ENCODE results near the gene CDC45.

The CDC45 gene

DNA sequence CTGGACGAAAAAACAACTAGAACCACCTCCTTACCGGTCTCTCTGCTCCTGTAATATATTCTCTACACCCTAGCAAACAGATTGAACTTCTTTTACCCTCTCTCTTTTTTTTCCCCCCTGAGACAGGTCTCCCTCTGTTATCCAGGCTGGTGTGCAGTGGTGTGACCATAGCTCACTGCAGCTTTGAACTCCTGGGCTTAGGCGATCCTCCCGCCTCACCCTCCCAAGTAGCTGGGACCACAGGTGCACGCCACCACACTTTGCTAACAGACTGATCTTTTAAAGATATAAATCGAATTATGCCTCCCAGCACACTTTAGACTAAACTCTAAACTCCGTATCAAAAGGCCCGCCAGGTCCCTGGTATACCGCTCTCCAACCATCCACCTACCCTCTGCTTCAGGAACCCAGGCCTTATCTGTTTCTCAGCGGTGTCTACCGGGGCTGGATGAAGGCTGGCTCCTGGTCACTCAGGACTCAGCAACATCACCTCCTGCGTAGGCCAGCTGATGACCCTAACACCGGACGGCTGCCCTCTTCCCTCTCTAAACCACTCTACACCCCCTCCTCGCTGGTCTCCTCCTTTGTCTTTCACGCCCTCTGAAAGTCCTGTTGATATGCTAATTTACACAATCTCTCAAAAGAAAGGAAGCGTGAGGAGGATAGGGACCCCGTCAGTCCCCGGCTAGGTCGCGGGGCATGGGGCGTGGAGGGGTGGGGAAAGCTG lies 33.0 kb upstream of the CDC45 start:
- no peaks in the 10 kb centered on the region for H3K9me3 ChIP-seq (ENCODE audit: insufficient read depth, low read length)
- DNase-seq (ENCODE audit: low read depth, low spot score): no peak
- TF ChIP-seq ZNF274 (IDR thresholded peaks at IDR 0.05; ENCODE audit: low read depth, low read length) (no peak), SUZ12 (IDR thresholded peaks at IDR 0.05; ENCODE audit: extremely low read depth, insufficient read depth, insufficient read length) (no peak), YY1 (IDR thresholded peaks at IDR 0.05; ENCODE audit: insufficient read depth, insufficient read length) (no peak)
- H3K4me3 ChIP-seq (ENCODE audit: insufficient read length, low read depth): peak overlapping the region; percentile 54
- no peaks in the 10 kb centered on the region for H3K27me3 ChIP-seq (ENCODE audit: insufficient read depth, insufficient read length)
- peak overlapping the region; percentile 93 for H3K9ac ChIP-seq (ENCODE audit: insufficient read length, low read depth)
- H3K4me1 ChIP-seq (ENCODE audit: insufficient read depth, insufficient read length): peaks cover 5% of the 10 kb centered on the region
- peaks cover 60% of the 10 kb centered on the region for H3K36me3 ChIP-seq (ENCODE audit: insufficient read depth, insufficient read length, low read length)

DNA sequence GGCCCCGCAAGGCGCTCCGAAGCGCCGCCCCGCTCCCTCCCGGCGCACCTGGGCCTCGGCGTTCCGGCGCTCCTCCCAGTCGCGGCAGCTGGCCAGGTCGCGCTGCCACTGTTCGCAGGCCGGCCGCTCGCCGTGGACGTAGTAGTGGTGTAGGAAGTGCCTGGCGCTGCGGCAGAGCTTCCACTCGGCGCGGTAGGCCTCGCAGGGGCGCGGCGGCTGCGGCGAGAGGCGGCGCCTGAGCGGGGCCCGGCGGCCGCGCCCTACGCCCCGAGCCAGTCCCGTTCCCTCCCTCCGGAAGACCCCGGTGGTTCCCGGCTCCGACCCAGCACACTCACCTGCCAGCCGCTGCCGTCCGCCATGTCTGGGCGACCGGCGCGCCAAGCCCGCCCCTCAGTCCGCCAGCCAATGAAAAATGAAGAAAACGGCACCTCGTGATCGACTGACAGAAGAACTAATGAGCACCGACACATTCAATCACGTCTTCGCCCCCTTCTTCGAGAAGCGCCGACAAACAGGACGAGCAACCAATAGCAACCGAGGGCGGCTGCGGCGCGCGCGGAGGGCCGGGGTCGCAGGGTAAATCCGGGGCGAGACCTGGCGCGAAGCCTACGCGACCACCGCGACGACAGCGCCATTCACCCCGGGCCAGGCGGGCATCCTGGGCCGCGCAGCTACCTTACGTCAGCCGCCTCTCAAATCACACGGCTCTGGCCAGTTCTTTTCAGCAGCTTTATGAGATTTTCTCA lies 32.2 kb upstream of the CDC45 start, which contains the start of gene C22orf39:
Gene C22orf39, minus strand, starts transcription at position 382 of the 746 bp plus-strand sequence. Its CDS starts 23 bp downstream, at position 359.
- Histone ChIP-seq H3K4me1 (ENCODE audit: insufficient read depth, insufficient read length) (peaks cover 5% of the 10 kb centered on the region), H3K9ac (ENCODE audit: insufficient read length, low read depth) (peak within 1 kb of the TSS; percentile 93), H3K9me3 (ENCODE audit: insufficient read depth, low read length) (no peaks in the 10 kb centered on the region), H3K36me3 (ENCODE audit: insufficient read depth, insufficient read length, low read length) (peaks cover 60% of the 10 kb centered on the region), H3K27me3 (ENCODE audit: insufficient read depth, insufficient read length) (no peaks in the 10 kb centered on the region), H3K4me3 (ENCODE audit: insufficient read length, low read depth) (peak within 1 kb of the TSS; percentile 54)
- peak; percentile 83 for DNase-seq (ENCODE audit: low read depth, low spot score)
- TF ChIP-seq ZNF274 (IDR thresholded peaks at IDR 0.05; ENCODE audit: low read depth, low read length) (no peak), YY1 (IDR thresholded peaks at IDR 0.05; ENCODE audit: insufficient read depth, insufficient read length) (peak; percentile 74)

GRCh38 chr22:19448076-19448607 lies 31.6 kb upstream of the CDC45 start:
- TF ChIP-seq SUZ12 (IDR thresholded peaks at IDR 0.05; ENCODE audit: extremely low read depth, insufficient read depth, insufficient read length) (no peak), YY1 (IDR thresholded peaks at IDR 0.05; ENCODE audit: insufficient read depth, insufficient read length) (no peak), ZNF274 (IDR thresholded peaks at IDR 0.05; ENCODE audit: low read depth, low read length) (no peak)
- Histone ChIP-seq H3K9me3 (ENCODE audit: insufficient read depth, low read length) (no peaks in the 10 kb centered on the region), H3K9ac (ENCODE audit: insufficient read length, low read depth) (peak overlapping the region; percentile 66), H3K4me1 (ENCODE audit: insufficient read depth, insufficient read length) (peaks cover 5% of the 10 kb centered on the region), H3K4me3 (ENCODE audit: insufficient read length, low read depth) (peak overlapping the region; percentile 54), H3K36me3 (ENCODE audit: insufficient read depth, insufficient read length, low read length) (peaks cover 67% of the 10 kb centered on the region), H3K27me3 (ENCODE audit: insufficient read depth, insufficient read length) (no peaks in the 10 kb centered on the region)
- peak; percentile 15 for DNase-seq (ENCODE audit: low read depth, low spot score)

DNA sequence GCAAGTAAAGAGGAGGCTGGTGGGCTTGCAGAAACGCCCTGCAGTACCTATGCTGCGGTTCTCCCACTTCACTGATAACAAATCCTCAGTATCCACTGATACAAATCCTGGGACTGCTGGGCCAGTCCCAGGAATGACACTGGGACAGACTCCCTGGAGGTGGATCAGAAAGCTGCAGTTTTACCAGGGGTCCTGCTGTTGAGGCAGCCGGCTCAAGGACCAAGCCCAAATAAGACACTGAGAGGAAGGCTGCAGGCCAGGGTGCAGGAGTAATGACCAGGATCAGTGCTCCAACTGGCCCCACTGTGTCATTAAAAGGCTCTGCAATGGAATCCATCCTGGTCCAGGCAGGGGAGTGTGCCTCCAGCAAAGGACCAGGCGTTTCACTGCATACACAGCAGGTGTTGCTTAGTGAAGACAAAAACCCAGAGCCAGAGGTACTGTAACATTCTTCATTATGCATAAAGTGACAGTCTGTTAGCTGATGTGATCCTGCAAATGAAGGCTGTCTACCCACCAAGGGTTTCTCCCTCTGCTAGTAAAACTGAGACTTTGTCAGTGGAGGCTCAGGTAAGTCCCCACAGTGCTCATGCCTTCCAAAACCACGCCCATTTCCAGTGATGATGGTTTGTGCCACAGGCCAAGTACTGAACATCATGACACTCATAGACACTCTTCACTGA lies 30.8 kb upstream of the CDC45 start:
- Histone ChIP-seq H3K9me3 (ENCODE audit: insufficient read depth, low read length) (no peaks in the 10 kb centered on the region), H3K27me3 (ENCODE audit: insufficient read depth, insufficient read length) (no peaks in the 10 kb centered on the region), H3K36me3 (ENCODE audit: insufficient read depth, insufficient read length, low read length) (peaks cover 68% of the 10 kb centered on the region), H3K9ac (ENCODE audit: insufficient read length, low read depth) (peak overlapping the region; percentile 51), H3K4me3 (ENCODE audit: insufficient read length, low read depth) (peak overlapping the region; percentile 54), H3K4me1 (ENCODE audit: insufficient read depth, insufficient read length) (peaks cover 5% of the 10 kb centered on the region)
- TF ChIP-seq YY1 (IDR thresholded peaks at IDR 0.05; ENCODE audit: insufficient read depth, insufficient read length) (no peak), ZNF274 (IDR thresholded peaks at IDR 0.05; ENCODE audit: low read depth, low read length) (no peak), SUZ12 (IDR thresholded peaks at IDR 0.05; ENCODE audit: extremely low read depth, insufficient read depth, insufficient read length) (no peak)
- DNase-seq (ENCODE audit: low read depth, low spot score): no peak

DNA sequence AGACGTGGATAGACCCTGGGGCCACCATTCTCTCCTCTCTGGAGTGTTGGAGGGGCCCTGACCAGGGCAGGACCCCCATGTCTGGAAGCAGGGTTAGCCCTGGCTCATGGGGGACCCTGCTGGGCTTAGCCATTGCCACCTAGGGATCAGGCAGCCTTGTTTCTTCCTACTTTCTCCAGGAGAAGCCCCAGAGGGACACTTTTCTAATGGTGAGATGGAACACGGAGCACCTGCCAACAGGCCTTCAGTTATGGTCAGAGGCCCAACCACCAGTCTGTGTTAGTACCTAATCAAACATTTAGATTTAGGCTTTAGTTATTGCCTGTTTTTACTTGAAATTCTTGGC lies 30.3 kb upstream of the CDC45 start:
- H3K4me3 ChIP-seq (ENCODE audit: insufficient read length, low read depth): no peak overlapping the region
- no peaks in the 10 kb centered on the region for H3K27me3 ChIP-seq (ENCODE audit: insufficient read depth, insufficient read length)
- DNase-seq (ENCODE audit: low read depth, low spot score): no peak
- H3K9me3 ChIP-seq (ENCODE audit: insufficient read depth, low read length): no peaks in the 10 kb centered on the region
- peaks cover 68% of the 10 kb centered on the region for H3K36me3 ChIP-seq (ENCODE audit: insufficient read depth, insufficient read length, low read length)
- peaks cover 5% of the 10 kb centered on the region for H3K4me1 ChIP-seq (ENCODE audit: insufficient read depth, insufficient read length)
- H3K9ac ChIP-seq (ENCODE audit: insufficient read length, low read depth): no peak overlapping the region
- TF ChIP-seq YY1 (IDR thresholded peaks at IDR 0.05; ENCODE audit: insufficient read depth, insufficient read length) (no peak), SUZ12 (IDR thresholded peaks at IDR 0.05; ENCODE audit: extremely low read depth, insufficient read depth, insufficient read length) (no peak)

DNA sequence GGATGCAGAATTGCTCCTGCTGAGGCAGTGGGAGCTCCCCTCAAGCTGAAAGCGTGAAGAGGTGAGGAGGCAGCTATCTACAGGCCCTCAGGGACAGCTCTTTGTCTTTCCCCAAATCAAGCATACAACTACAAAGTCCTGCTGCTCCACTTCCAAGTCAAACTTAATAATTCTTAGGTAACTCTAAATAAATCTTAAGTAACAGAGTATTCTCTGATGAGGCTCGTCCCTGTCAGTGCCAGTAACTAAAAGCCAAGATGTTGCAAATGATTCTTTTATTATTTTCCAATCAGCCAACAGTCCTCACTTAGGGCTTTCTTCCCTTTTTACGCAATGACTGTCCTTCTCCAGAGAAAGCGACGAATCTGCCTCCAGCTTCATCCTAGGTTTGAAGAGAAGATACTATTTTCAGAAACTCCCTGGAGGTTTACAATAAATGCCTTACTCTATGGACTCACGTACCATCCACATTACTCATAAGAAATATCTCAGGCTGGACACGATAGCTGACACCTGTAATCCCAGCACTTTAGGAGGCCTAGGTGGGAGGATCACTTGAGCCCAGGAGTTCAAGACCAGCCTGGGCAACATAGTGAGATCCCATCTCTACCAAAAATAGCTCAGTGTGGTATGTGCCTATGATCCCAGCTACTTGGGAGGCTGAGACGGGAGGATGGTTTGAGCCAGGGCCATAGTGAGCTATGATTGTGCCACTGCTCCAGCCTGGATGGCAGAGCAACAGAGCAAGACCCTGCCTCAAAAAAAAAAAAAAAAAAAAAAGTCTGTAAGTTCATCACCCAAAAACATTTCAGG lies 29.2 kb upstream of the CDC45 start:
- Histone ChIP-seq H3K9ac (ENCODE audit: insufficient read length, low read depth) (no peak overlapping the region), H3K27me3 (ENCODE audit: insufficient read depth, insufficient read length) (no peaks in the 10 kb centered on the region), H3K4me3 (ENCODE audit: insufficient read length, low read depth) (no peak overlapping the region), H3K4me1 (ENCODE audit: insufficient read depth, insufficient read length) (peaks cover 5% of the 10 kb centered on the region), H3K36me3 (ENCODE audit: insufficient read depth, insufficient read length, low read length) (peaks cover 69% of the 10 kb centered on the region), H3K9me3 (ENCODE audit: insufficient read depth, low read length) (no peaks in the 10 kb centered on the region)
- DNase-seq (ENCODE audit: low read depth, low spot score): no peak
- no peak for TF ChIP-seq SUZ12 (IDR thresholded peaks at IDR 0.05; ENCODE audit: extremely low read depth, insufficient read depth, insufficient read length)
- no peak for TF ChIP-seq YY1 (IDR thresholded peaks at IDR 0.05; ENCODE audit: insufficient read depth, insufficient read length)

Measured in NT2/D1 (cell line).